Ishikawa (cell line): ENCODE results near the gene TXLNB.

Experiments
- CEBPB ChIP-seq: IDR thresholded peaks from 2 replicates; pipeline ENCODE4 v1.6.1; 2012
- CREB1 ChIP-seq: IDR thresholded peaks from 2 replicates; pipeline ENCODE4 v1.6.1; 2012; ENCODE audit warnings: low read depth
- EGR1 ChIP-seq: IDR thresholded peaks from 2 replicates; pipeline ENCODE4 v1.6.1; 2012
- EP300 ChIP-seq: IDR thresholded peaks from 2 replicates; pipeline ENCODE4 v1.6.1; 2012; ENCODE audit warnings: borderline replicate concordance
- FOXM1 ChIP-seq: IDR thresholded peaks from 2 replicates; pipeline ENCODE4 v1.6.1; 2012; ENCODE audit warnings: low read depth, borderline replicate concordance
- NFIC ChIP-seq: IDR thresholded peaks from 2 replicates; pipeline ENCODE4 v1.6.1; 2012
- RAD21 ChIP-seq: IDR thresholded peaks from 2 replicates; pipeline ENCODE4 v1.6.1; 2012; ENCODE audit warnings: low read depth
- TAF1 ChIP-seq: IDR thresholded peaks from 2 replicates; pipeline ENCODE4 v1.6.1; 2012; ENCODE audit warnings: low read depth, mild to moderate bottlenecking
- TCF12 ChIP-seq: IDR thresholded peaks from 2 replicates; pipeline ENCODE4 v1.6.1; 2012; ENCODE audit warnings: low read depth
- TEAD4 ChIP-seq: IDR thresholded peaks from 2 replicates; pipeline ENCODE4 v1.6.1; 2012
- YY1 ChIP-seq: IDR thresholded peaks from 2 replicates; pipeline ENCODE4 v1.6.1; 2012; ENCODE audit warnings: low read depth
- ZBTB7A ChIP-seq: IDR thresholded peaks from 2 replicates; pipeline ENCODE4 v1.6.1; 2012; ENCODE audit warnings: low read depth
- TF ChIP-seq, protein P1 (sequence below): IDR thresholded peaks from 2 replicates; pipeline ENCODE4 v1.6.1; 2012
- TF ChIP-seq, protein P2 (sequence below): IDR thresholded peaks from 2 replicates; pipeline ENCODE4 v1.6.1; 2012; ENCODE audit warnings: low read depth, mild to moderate bottlenecking
- TF ChIP-seq, protein P3 (sequence below): IDR thresholded peaks from 2 replicates; pipeline ENCODE4 v1.6.1; 2012

The TXLNB gene

DNA sequence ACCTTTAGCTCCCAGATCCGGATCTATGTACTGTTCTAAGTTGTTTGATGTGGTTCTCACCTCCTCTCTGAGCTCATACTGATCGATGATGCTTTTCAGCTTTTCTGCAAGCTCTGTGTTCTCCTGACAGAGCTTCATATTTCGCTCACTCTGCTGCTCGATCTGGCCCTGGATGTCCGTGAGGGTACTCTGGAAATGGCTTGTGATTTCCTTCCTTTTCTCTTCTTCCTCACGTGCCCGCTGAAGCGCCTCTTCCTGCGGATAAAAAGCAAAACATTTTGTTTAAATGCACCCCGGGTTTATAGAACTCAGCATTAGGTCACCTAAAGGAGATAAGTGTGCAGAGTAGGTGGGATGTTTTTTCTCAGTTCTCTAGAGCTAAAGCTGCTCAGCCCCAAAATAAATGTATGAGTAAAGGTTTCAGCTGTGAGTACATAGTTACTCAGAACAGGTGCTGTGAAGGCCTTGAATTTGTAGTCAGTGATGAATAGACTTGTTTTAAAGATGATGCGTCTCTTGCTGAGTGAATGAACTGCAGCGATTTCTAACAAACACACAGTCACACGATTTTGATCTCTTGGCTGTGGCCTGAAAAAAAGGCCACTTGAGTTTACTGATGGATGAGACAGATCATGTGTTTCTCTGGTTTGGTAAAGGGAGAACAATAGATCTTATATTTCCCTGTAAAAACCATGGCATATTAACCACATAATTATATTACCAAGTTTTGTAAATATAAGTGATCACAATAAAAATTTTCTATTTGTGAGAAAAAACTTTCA, 29.1 kb downstream of the TXLNB start:
- TF ChIP-seq NFIC (no peak), RAD21 (no peak), CREB1 (no peak), EGR1 (no peak), YY1 (no peak), FOXM1 (no peak), TEAD4 (no peak), TAF1 (no peak), EP300 (no peak)
- TF ChIP-seq, protein P1, sequence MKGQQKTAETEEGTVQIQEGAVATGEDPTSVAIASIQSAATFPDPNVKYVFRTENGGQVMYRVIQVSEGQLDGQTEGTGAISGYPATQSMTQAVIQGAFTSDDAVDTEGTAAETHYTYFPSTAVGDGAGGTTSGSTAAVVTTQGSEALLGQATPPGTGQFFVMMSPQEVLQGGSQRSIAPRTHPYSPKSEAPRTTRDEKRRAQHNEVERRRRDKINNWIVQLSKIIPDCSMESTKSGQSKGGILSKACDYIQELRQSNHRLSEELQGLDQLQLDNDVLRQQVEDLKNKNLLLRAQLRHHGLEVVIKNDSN, result no peak
- TF ChIP-seq, protein P2, sequence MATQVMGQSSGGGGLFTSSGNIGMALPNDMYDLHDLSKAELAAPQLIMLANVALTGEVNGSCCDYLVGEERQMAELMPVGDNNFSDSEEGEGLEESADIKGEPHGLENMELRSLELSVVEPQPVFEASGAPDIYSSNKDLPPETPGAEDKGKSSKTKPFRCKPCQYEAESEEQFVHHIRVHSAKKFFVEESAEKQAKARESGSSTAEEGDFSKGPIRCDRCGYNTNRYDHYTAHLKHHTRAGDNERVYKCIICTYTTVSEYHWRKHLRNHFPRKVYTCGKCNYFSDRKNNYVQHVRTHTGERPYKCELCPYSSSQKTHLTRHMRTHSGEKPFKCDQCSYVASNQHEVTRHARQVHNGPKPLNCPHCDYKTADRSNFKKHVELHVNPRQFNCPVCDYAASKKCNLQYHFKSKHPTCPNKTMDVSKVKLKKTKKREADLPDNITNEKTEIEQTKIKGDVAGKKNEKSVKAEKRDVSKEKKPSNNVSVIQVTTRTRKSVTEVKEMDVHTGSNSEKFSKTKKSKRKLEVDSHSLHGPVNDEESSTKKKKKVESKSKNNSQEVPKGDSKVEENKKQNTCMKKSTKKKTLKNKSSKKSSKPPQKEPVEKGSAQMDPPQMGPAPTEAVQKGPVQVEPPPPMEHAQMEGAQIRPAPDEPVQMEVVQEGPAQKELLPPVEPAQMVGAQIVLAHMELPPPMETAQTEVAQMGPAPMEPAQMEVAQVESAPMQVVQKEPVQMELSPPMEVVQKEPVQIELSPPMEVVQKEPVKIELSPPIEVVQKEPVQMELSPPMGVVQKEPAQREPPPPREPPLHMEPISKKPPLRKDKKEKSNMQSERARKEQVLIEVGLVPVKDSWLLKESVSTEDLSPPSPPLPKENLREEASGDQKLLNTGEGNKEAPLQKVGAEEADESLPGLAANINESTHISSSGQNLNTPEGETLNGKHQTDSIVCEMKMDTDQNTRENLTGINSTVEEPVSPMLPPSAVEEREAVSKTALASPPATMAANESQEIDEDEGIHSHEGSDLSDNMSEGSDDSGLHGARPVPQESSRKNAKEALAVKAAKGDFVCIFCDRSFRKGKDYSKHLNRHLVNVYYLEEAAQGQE, result no peak

DNA sequence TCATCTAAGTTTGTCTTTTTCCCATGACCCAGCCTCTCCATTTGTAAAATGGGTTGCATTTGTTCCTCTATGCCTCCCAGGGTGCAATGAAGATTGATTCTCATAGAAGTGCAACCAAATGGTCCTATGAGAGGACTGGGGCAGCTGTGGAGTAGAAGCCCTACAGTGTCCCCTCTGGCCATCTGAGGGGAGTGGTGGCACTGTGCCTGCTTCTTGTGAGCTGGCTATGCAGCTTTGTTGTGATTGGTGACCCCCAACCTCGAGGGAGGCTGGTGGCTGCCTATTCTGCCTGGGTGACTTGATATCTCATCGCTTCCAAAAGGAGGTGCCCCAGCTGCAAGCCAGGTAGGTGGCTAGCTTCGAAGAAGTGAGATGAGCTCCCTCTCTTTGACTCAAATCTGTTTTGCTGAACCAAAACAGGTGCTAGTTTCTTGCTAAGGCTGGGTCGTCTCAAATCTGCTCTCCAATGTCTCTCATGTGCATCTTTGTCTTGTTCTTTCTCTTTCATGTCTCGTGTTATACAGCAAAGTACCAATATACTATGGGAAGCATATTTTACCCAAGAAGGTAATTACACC, 33.9 kb downstream of the TXLNB start:
- TF ChIP-seq, protein P3, sequence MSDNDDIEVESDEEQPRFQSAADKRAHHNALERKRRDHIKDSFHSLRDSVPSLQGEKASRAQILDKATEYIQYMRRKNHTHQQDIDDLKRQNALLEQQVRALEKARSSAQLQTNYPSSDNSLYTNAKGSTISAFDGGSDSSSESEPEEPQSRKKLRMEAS, result no peak
- TF ChIP-seq TEAD4, result no peak
- no peak for TF ChIP-seq CREB1
- TF ChIP-seq, protein P1, result no peak
- TF ChIP-seq RAD21, result no peak
- TF ChIP-seq YY1, result no peak
- no peak for TF ChIP-seq CEBPB
- TF ChIP-seq TCF12, result no peak
- TF ChIP-seq NFIC, result no peak
- no peak for TF ChIP-seq EGR1
- no peak for TF ChIP-seq ZBTB7A
- TF ChIP-seq, protein P2, result no peak

GRCh38 chr6:139257291-139257690, 34.5 kb downstream of the TXLNB start:
- TF ChIP-seq CEBPB (no peak), TEAD4 (no peak), FOXM1 (no peak), RAD21 (no peak), EP300 (no peak), YY1 (no peak), NFIC (no peak)
- TF ChIP-seq, protein P1, result no peak
- TF ChIP-seq, protein P3, result no peak

- TF ChIP-seq YY1 (no peak), EP300 (no peak), NFIC (no peak), RAD21 (no peak), ZBTB7A (no peak), TEAD4 (no peak), TCF12 (no peak), TAF1 (no peak), CREB1 (no peak), CEBPB (no peak), EGR1 (no peak), FOXM1 (no peak)
- TF ChIP-seq, protein P1, result no peak
- TF ChIP-seq, protein P3, result no peak
- TF ChIP-seq, protein P2, result no peak
Measured at GRCh38 chr6:139256087-139256486, 35.7 kb downstream of the TXLNB start.
